Loucy (cell line): ENCODE results near the gene FXYD6.

ENCODE experiments used
- H2AFZ ChIP-seq: fragments of 200-600 bp; sonication (generic); 2 replicates; pipeline ENCODE4 v1.6.0; 2016; ENCODE audit warnings: antibody characterized with exemption, mild to moderate bottlenecking, low read length, moderate library complexity
- H3F3A ChIP-seq: fragments of 200-600 bp; 2 replicates; pipeline ENCODE4 v1.6.0; 2016; ENCODE audit warnings: antibody characterized with exemption, low read depth, mild to moderate bottlenecking
- H3K27me3 ChIP-seq: fragments of 200-600 bp; sonication (generic); 2 replicates; pipeline ENCODE4 v1.6.1; 2014; ENCODE audit warnings: low read length, mild to moderate bottlenecking; ENCODE audit not compliant: insufficient read depth, poor library complexity, severe bottlenecking
- H3K36me3 ChIP-seq: fragments of 200-600 bp; sonication (generic); 2 replicates; pipeline ENCODE4 v1.6.1; 2016; ENCODE audit warnings: low read length; ENCODE audit not compliant: insufficient read depth
- H3K4me1 ChIP-seq: fragments of 200-600 bp; sonication (generic); 2 replicates; pipeline ENCODE4 v1.5.1; 2014; ENCODE audit warnings: low read length, mild to moderate bottlenecking; ENCODE audit not compliant: insufficient read depth, poor library complexity, severe bottlenecking
- H3K4me2 ChIP-seq: fragments of 200-600 bp; sonication (generic); 2 replicates; pipeline ENCODE4 v1.6.0; 2014; ENCODE audit warnings: antibody characterized with exemption, low read length, low read depth, mild to moderate bottlenecking; ENCODE audit not compliant: poor library complexity, severe bottlenecking
- H3K4me3 ChIP-seq: fragments of 200-600 bp; sonication (generic); 2 replicates; pipeline ENCODE4 v1.5.1; 2014; ENCODE audit warnings: low read length, mild to moderate bottlenecking, mixed read lengths; ENCODE audit not compliant: poor library complexity, severe bottlenecking
- H3K79me2 ChIP-seq: fragments of 200-600 bp; sonication (generic); 2 replicates; pipeline ENCODE4 v1.6.1; 2014; ENCODE audit warnings: low read length; ENCODE audit not compliant: insufficient read depth
- H3K9ac ChIP-seq: fragments of 200-600 bp; sonication (generic); 2 replicates; pipeline ENCODE4 v1.6.0; 2014; ENCODE audit warnings: mild to moderate bottlenecking, low read depth, low read length, moderate library complexity; ENCODE audit not compliant: poor library complexity, severe bottlenecking
- H3K9me2 ChIP-seq: fragments of 200-600 bp; sonication (generic); replicated peaks from 2 replicates; pipeline ENCODE4 v1.6.1; 2016; ENCODE audit warnings: low read depth, low read length, mixed read lengths
- H3K9me3 ChIP-seq: fragments of 200-600 bp; sonication (generic); 2 replicates; pipeline ENCODE4 v1.6.1; 2014; ENCODE audit warnings: mild to moderate bottlenecking, antibody characterized with exemption, low read length, low read depth; ENCODE audit not compliant: insufficient read depth
- H4K20me1 ChIP-seq: fragments of 200-600 bp; sonication (generic); 2 replicates; pipeline ENCODE4 v1.6.0; 2014; ENCODE audit warnings: antibody characterized with exemption, low read length, mild to moderate bottlenecking; ENCODE audit not compliant: insufficient read depth, poor library complexity, severe bottlenecking
- EZH2phosphoT487 ChIP-seq: fragments of 200-600 bp; IDR thresholded peaks from 2 replicates; pipeline ENCODE4 v1.6.1; 2018; ENCODE audit warnings: antibody characterized with exemption, mild to moderate bottlenecking, moderate library complexity, borderline replicate concordance
- TF ChIP-seq, protein P1 (sequence below): fragments of 200-600 bp; sonication (generic); conservative IDR thresholded peaks from 2 replicates; pipeline ENCODE4 v1.5.1; 2014; ENCODE audit warnings: mild to moderate bottlenecking, antibody characterized with exemption, low read length

FXYD6 gene

DNA sequence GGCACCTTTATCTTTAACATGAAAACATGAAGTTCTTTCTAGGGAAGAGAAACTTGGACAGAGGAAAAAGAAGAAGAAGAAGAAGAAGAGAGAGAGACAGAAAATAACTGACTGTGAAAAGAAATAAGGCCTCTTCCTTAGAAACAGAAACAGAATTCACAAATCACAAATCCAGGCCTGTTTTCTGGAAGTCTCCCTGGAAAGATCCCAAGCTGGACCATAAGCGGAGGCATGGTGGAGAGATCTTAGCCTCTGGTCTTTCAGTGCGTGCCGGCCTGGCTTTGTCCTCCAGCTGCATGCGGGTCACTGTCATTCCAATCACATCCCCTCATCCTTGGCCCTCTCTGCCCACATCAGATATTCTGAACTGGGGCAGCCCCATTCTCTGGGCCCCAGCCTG, 6.9 kb downstream of the FXYD6 start:
- Histone ChIP-seq H3F3A (no peaks in the 10 kb centered on the region), H3K9ac (no peak overlapping the region), H3K4me3 (no peak overlapping the region), H3K9me2 (no peaks in the 10 kb centered on the region), H3K79me2 (peaks cover 3% of the 10 kb centered on the region; the same call in 1 of the 2 replicates), H3K4me1 (peaks cover 27% of the 10 kb centered on the region), H3K36me3 (no peaks in the 10 kb centered on the region), H4K20me1 (no peaks in the 10 kb centered on the region), H2AFZ (no peak overlapping the region), H3K9me3 (no peaks in the 10 kb centered on the region), H3K4me2 (no peak overlapping the region), H3K27me3 (no peaks in the 10 kb centered on the region)
- TF ChIP-seq, protein P1, sequence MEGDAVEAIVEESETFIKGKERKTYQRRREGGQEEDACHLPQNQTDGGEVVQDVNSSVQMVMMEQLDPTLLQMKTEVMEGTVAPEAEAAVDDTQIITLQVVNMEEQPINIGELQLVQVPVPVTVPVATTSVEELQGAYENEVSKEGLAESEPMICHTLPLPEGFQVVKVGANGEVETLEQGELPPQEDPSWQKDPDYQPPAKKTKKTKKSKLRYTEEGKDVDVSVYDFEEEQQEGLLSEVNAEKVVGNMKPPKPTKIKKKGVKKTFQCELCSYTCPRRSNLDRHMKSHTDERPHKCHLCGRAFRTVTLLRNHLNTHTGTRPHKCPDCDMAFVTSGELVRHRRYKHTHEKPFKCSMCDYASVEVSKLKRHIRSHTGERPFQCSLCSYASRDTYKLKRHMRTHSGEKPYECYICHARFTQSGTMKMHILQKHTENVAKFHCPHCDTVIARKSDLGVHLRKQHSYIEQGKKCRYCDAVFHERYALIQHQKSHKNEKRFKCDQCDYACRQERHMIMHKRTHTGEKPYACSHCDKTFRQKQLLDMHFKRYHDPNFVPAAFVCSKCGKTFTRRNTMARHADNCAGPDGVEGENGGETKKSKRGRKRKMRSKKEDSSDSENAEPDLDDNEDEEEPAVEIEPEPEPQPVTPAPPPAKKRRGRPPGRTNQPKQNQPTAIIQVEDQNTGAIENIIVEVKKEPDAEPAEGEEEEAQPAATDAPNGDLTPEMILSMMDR: no peak
- no peak for TF ChIP-seq EZH2phosphoT487

DNA sequence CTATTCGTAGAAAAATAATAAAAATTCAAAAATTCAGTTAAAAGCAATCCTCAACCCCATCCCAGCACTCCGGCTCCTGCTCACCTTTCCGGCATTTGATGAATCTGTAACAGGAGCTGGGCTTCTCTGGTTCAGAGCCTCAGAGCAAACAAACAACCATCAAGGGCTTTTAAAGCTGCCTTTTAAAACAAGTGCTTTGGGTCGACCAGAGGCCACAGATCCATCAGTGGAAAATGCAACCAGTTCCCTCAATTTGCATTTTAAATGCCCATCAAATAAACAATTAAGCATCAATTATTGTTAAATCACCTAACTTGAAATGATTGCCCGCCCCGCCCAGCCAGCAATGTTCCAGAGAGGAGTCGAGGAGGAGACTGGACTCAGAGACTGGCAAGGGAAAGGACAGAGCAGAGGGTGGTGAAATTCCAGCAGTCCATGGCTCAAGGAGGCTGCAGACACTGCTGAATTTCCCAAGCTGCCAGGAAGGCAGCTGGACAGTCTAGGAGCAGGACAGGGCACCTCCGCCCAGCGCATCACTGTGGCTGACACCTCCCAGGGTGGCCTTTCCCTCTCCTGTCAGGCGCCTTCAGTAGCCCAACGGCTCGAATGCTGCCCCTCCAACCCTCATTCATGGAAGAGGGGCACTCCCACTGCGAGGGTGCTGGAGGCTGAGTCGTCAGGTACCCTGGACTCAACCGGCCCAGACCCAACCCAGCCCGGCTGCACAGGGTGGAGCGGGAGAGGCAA, 7.5 kb downstream of the FXYD6 start:
- Histone ChIP-seq H3K9me2 (no peaks in the 10 kb centered on the region), H3K4me3 (no peak overlapping the region), H4K20me1 (no peaks in the 10 kb centered on the region), H3K27me3 (no peaks in the 10 kb centered on the region), H3K36me3 (no peaks in the 10 kb centered on the region), H3K9ac (no peak overlapping the region), H2AFZ (no peak overlapping the region), H3K4me2 (no peak overlapping the region), H3K79me2 (peaks cover under 1% of the 10 kb centered on the region; the same call in 1 of the 2 replicates), H3K4me1 (peaks cover 22% of the 10 kb centered on the region), H3F3A (no peaks in the 10 kb centered on the region), H3K9me3 (no peaks in the 10 kb centered on the region)
- TF ChIP-seq EZH2phosphoT487: no peak
- TF ChIP-seq, protein P1: no peak

DNA sequence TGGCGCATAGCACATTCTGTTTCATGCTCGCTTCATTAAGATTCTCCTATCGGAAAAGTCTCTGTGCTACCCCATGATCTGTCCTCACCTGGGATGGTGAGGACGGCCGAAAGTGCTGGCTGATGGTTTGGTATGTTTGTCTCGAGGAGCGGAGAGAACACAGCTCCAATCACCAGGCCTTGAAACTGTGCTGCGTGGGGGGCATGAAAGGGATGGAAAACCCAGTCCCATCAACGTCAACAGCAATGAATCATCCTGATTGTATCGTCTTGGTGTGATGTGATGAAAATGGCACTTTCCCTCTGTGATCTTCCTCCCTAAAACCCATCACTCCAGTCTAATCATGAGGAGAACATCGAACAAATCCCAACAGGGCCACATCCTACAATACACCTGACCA, 8.4 kb downstream of the FXYD6 start:
- TF ChIP-seq, protein P1: no peak
- no peak for TF ChIP-seq EZH2phosphoT487
- Histone ChIP-seq H3F3A (no peaks in the 10 kb centered on the region), H3K9ac (no peak overlapping the region), H3K4me1 (peaks cover 13% of the 10 kb centered on the region), H3K4me3 (no peak overlapping the region), H2AFZ (no peak overlapping the region), H3K79me2 (no peaks in the 10 kb centered on the region; the same call in 1 of the 2 replicates), H4K20me1 (no peaks in the 10 kb centered on the region), H3K4me2 (no peak overlapping the region), H3K36me3 (no peaks in the 10 kb centered on the region), H3K27me3 (no peaks in the 10 kb centered on the region), H3K9me3 (no peaks in the 10 kb centered on the region), H3K9me2 (no peaks in the 10 kb centered on the region)
